SK-N-SH (cell line): ENCODE data around the gene TACSTD2. TPM values are rescaled to one million over a fixed set of nuclear protein-coding genes. Genes with fewer than 3 reads are reported as not detected.
"Not testable (repeated sequence)": the region's sequence is repeated elsewhere in the genome, so short reads cannot be mapped to it uniquely, and the experiment has no call there.

Experiments used
- CTCF ChIA-PET: fragments of 300-600, 350-600 bp; formaldehyde crosslinking; extraction: SDS; loops from one replicate; lab custom pipeline; 2021; lab: Yijun Ruan, JAX
- POLR2A ChIA-PET: fragments of 350-600 bp; sonication (Branson Sonifier 250); formaldehyde crosslinking; extraction: SDS; loops from one replicate; lab custom pipeline; 2020; ENCODE audit warnings: antibody characterized with exemption, inconsistent platforms; lab: Yijun Ruan, JAX
- DNase-seq: peaks from one replicate; pipeline ENCODE4 v3.0.0; 2012
- H2AFZ ChIP-seq: fragments of 200-600 bp; sonication (generic); 2 replicates; pipeline ENCODE4 v1.8.1; 2016; ENCODE audit warnings: antibody characterized with exemption, mild to moderate bottlenecking, low read depth
- H3F3A ChIP-seq: fragments of 200-600 bp; sonication (generic); replicated peaks from 2 replicates; pipeline ENCODE3; 2016; ENCODE audit warnings: antibody characterized with exemption, mild to moderate bottlenecking; ENCODE audit not compliant: insufficient read depth
- H3K27ac ChIP-seq, 2 experiments: fragments of 200-500 bp in 1 of 2; fragments of 200-600 bp in 1 of 2; sonication (Bioruptor generic) in 1 of 2; sonication (generic), shearing (Covaris generic) in 1 of 2; 2 replicates each; pipeline versions ENCODE4 v1.5.1 to v1.6.1; 2014 to 2016; ENCODE audit warnings: low read depth in 2 of 2, inconsistent platforms in 1 of 2, low read length in 1 of 2, mild to moderate bottlenecking in 1 of 2, mixed read lengths in 1 of 2
- H3K27me3 ChIP-seq: fragments of 200-600 bp; sonication (generic), shearing (Covaris generic); 2 replicates; pipeline ENCODE4 v1.6.1; 2016; ENCODE audit warnings: mixed run types; ENCODE audit not compliant: insufficient read depth
- H3K36me3 ChIP-seq, 2 experiments: fragments of 200-500 bp in 1 of 2; fragments of 200-600 bp in 1 of 2; sonication (Bioruptor generic) in 1 of 2; sonication (generic) in 1 of 2; replicated peaks in 1 of 2; 2 replicates each; pipeline versions ENCODE3 to v1.5.1; 2014 to 2016; ENCODE audit warnings: low read length in 1 of 2, mild to moderate bottlenecking in 1 of 2; ENCODE audit not compliant: insufficient read depth in 2 of 2, control insufficient read depth in 1 of 2
- H3K4me1 ChIP-seq, 2 experiments: fragments of 200-500 bp in 1 of 2; fragments of 200-600 bp in 1 of 2; sonication (Bioruptor generic) in 1 of 2; sonication (generic), shearing (Covaris generic) in 1 of 2; 2 replicates each; pipeline versions ENCODE4 v1.5.1 to v1.6.1; 2014 to 2016; ENCODE audit warnings: low read depth in 1 of 2, low read length in 1 of 2, mixed run types in 1 of 2; ENCODE audit not compliant: insufficient read depth in 2 of 2, control insufficient read depth in 1 of 2
- H3K4me2 ChIP-seq: fragments of 200-600 bp; sonication (generic), shearing (Covaris generic); 2 replicates; pipeline ENCODE4 v1.6.1; 2017; ENCODE audit warnings: mixed run types
- H3K4me3 ChIP-seq, 2 experiments: fragments of 200-500 bp in 1 of 2; fragments of 200-600 bp in 1 of 2; sonication (Bioruptor generic) in 1 of 2; sonication (generic), shearing (Covaris generic) in 1 of 2; 2 replicates each; pipeline versions ENCODE4 v1.5.1 to v1.8.1; 2014 to 2016; ENCODE audit warnings: low read depth in 2 of 2, inconsistent platforms in 1 of 2, low read length in 1 of 2, mild to moderate bottlenecking in 1 of 2, mixed read lengths in 1 of 2, moderate library complexity in 1 of 2
- H3K79me2 ChIP-seq: fragments of 200-600 bp; sonication (generic); 2 replicates; pipeline ENCODE4 v1.8.1; 2017; ENCODE audit warnings: mild to moderate bottlenecking; ENCODE audit not compliant: insufficient read depth
- H3K9ac ChIP-seq: fragments of 200-600 bp; sonication (generic); 2 replicates; pipeline ENCODE4 v1.6.1; 2017; ENCODE audit warnings: mixed run types
- H3K9me2 ChIP-seq: fragments of 200-600 bp; sonication (generic); 2 replicates; pipeline ENCODE4 v1.6.1; 2017; ENCODE audit warnings: mixed run types
- H3K9me3 ChIP-seq: fragments of 200-600 bp; sonication (generic); 2 replicates; pipeline ENCODE4 v1.6.1; 2017; ENCODE audit warnings: mixed run types, mild to moderate bottlenecking, moderate library complexity
- H4K20me1 ChIP-seq: fragments of 200-600 bp; sonication (generic); 2 replicates; pipeline ENCODE4 v1.6.1; 2017; ENCODE audit warnings: mild to moderate bottlenecking, mixed run types; ENCODE audit not compliant: insufficient read depth
- CHD2 ChIP-seq: fragments of 150-350 bp; IDR thresholded peaks from 2 replicates; pipeline ENCODE4 v1.6.1; 2018; ENCODE audit warnings: low read length; ENCODE audit not compliant: partially characterized antibody
- ELF1 ChIP-seq: IDR thresholded peaks from 2 replicates; pipeline ENCODE4 v1.4.0; 2012
- EZH2phosphoT487 ChIP-seq: fragments of 200-600 bp; sonication (generic); IDR thresholded peaks from 2 replicates; pipeline ENCODE4 v1.6.1; 2017; ENCODE audit warnings: low read depth, mixed run types, mild to moderate bottlenecking, antibody characterized with exemption, moderate library complexity, borderline replicate concordance
- FOSL2 ChIP-seq: IDR thresholded peaks from 2 replicates; pipeline ENCODE4 v1.4.0; 2012; ENCODE audit warnings: low read depth, mild to moderate bottlenecking, moderate library complexity, borderline replicate concordance
- MAX ChIP-seq: IDR thresholded peaks from 2 replicates; pipeline ENCODE4 v1.4.0; 2012; ENCODE audit warnings: low read depth
- PBX3 ChIP-seq: IDR thresholded peaks from 2 replicates; pipeline ENCODE4; 2012
- RAD21 ChIP-seq: IDR thresholded peaks from 2 replicates; pipeline ENCODE4 v1.6.1; 2012; ENCODE audit warnings: mild to moderate bottlenecking, low read length
- RCOR1 ChIP-seq: fragments of 150-350 bp; IDR thresholded peaks from 2 replicates; pipeline ENCODE4 v1.6.1; 2017; ENCODE audit warnings: antibody characterized with exemption, low read length
- RXRA ChIP-seq: IDR thresholded peaks from 2 replicates; pipeline ENCODE4 v1.4.0; 2012; ENCODE audit warnings: low read depth, mild to moderate bottlenecking, borderline replicate concordance
- SIN3A ChIP-seq: IDR thresholded peaks from 2 replicates; pipeline ENCODE4 v1.6.1; 2012; ENCODE audit warnings: low read depth, mild to moderate bottlenecking, low read length, moderate library complexity, borderline replicate concordance
- SMC3 ChIP-seq: IDR thresholded peaks from 2 replicates; pipeline ENCODE4 v1.6.1; 2012; ENCODE audit warnings: low read depth, low read length, improper control_type of control experiment
- TAF1 ChIP-seq: IDR thresholded peaks from 2 replicates; pipeline ENCODE4 v1.6.1; 2012; ENCODE audit warnings: low read depth, mild to moderate bottlenecking, low read length, moderate library complexity, borderline replicate concordance
- USF1 ChIP-seq: IDR thresholded peaks from 2 replicates; pipeline ENCODE4 v1.4.0; 2012; ENCODE audit warnings: low read depth, borderline replicate concordance
- USF2 ChIP-seq: fragments of 150-350 bp; IDR thresholded peaks from 2 replicates; pipeline ENCODE4 v1.6.1; 2017; ENCODE audit warnings: antibody characterized with exemption, low read length, low read depth, borderline replicate concordance
- ZBTB33 ChIP-seq: IDR thresholded peaks from 2 replicates; pipeline ENCODE4 v1.4.0; 2012; ENCODE audit warnings: low read depth, borderline replicate concordance
- WGBS: methylation state at CpG from one replicate; pipeline ENCODE4 v1.1.6; 2017; ENCODE audit warnings: low lambda C conversion rate; 5-methylcytosine and 5-hydroxymethylcytosine counted together
- polyA plus RNA-seq, 3 experiments: library from polyadenylated mRNA; depleted of rRNA; stranded (reverse); fragments of >200 nt; gene quantifications; 2 replicates each; pipeline ENCODE4 v1.2.3, GENCODE V29; 2012

Gene TACSTD2
- polyA plus RNA-seq, 1 of the 3 experiments (the other 2 are of a cell fraction) = 0.02 TPM

GRCh38 chr1:58538821-58539220 is 38.2 kb downstream of the TACSTD2 start (continued):
- TF ChIP-seq ZBTB33 = no peak
- TF ChIP-seq USF1 = no peak
- no peak for TF ChIP-seq RXRA

- CTCF ChIA-PET = interaction anchor here (1.4 kb wide), 1 partner anchor 16 kb away, joined by 3 read pairs; no protein-coding TSS in a partner anchor
- H3K9me2 ChIP-seq, H3K36me3 ChIP-seq, H3F3A ChIP-seq, H3K79me2 ChIP-seq, DNase-seq, H3K9me3 ChIP-seq, H3K9ac ChIP-seq, H2AFZ ChIP-seq, H3K4me2 ChIP-seq, H3K4me3 ChIP-seq, POLR2A ChIA-PET, H3K27me3 ChIP-seq, H4K20me1 ChIP-seq, H3K27ac ChIP-seq, H3K4me1 ChIP-seq: not testable (repeated sequence)
- WGBS = 91% methylated on average over 1 of the region's 1 CpG
Measured at GRCh38 chr1:58531842-58532241, 45.2 kb downstream of the TACSTD2 start.

- H3K9ac ChIP-seq = no peak overlapping the region
- no peaks in the 10 kb centered on the region for H3K9me2 ChIP-seq
- no peaks in the 10 kb centered on the region for H3F3A ChIP-seq
- no peak overlapping the region for H3K4me3 ChIP-seq
- TF ChIP-seq USF2 = no peak
- no peak for TF ChIP-seq PBX3
- no peak for TF ChIP-seq TAF1
- no peak for TF ChIP-seq CHD2
- TF ChIP-seq EZH2phosphoT487 = no peak
- no peak for TF ChIP-seq FOSL2
- TF ChIP-seq RCOR1 = no peak
- no peak for TF ChIP-seq ELF1
- no peak for TF ChIP-seq SIN3A
- TF ChIP-seq SMC3 = no peak
- TF ChIP-seq RAD21 = no peak
- TF ChIP-seq MAX = no peak
- no peaks in the 10 kb centered on the region for H3K79me2 ChIP-seq
- H2AFZ ChIP-seq = no peak overlapping the region
- no peak overlapping the region for H3K4me2 ChIP-seq
- POLR2A ChIA-PET = no interaction called here
- 100% methylated on average over 1 of the region's 1 CpG for WGBS
- H3K27ac ChIP-seq = no peak overlapping the region
- no peak for DNase-seq
- H4K20me1 ChIP-seq = no peaks in the 10 kb centered on the region
- no peaks in the 10 kb centered on the region for H3K9me3 ChIP-seq
- no peaks in the 10 kb centered on the region for H3K27me3 ChIP-seq
- CTCF ChIA-PET = interaction anchor here (2.4 kb wide), 1 partner anchor 13 kb away, joined by 10 read pairs; no protein-coding TSS in a partner anchor
- H3K4me1 ChIP-seq = no peaks in the 10 kb centered on the region; a peak in 1 of 4 replicates
- H3K36me3 ChIP-seq = peaks cover 0 to 18% of the 10 kb centered on the region in 2 experiments
Measured at GRCh38 chr1:58529284-58529683, 47.8 kb downstream of the TACSTD2 start.
